Activated CD8-positive, alpha-beta T cell treated with anti-CD3 and anti-CD28 coated beads for 36 hours (primary cell): ENCODE results near the gene MTA2. TPM values are rescaled to one million over a fixed set of nuclear protein-coding genes. Genes with fewer than 3 reads are reported as not detected.

Experiments
- ATAC-seq: fragments of 200-7000 bp; cut with Tn5 transposase; one replicate; pipeline ENCODE4 v1.10.0; 2021; ENCODE audit warnings: mild to moderate bottlenecking, moderate library complexity
- CTCF ChIA-PET: fragments of 350-600 bp; sonication (Branson Sonifier 250); formaldehyde crosslinking; loops from one replicate; lab custom pipeline; 2021; ENCODE audit warnings: antibody characterized with exemption; lab: Charles Lee
- POLR2A ChIA-PET: fragments of 350-600 bp; sonication (Branson Sonifier 250); formaldehyde crosslinking; loops from one replicate; lab custom pipeline; 2021; ENCODE audit warnings: antibody characterized with exemption; lab: Charles Lee
- DNase-seq: peaks from one replicate; pipeline ENCODE4 v3.0.0-alpha.2; 2020
- H3K27ac Mint-ChIP-seq: one replicate; pipeline ENCODE4 v1.8.0; 2021; ENCODE audit warnings: mild to moderate bottlenecking, mixed read lengths
- H3K27me3 Mint-ChIP-seq: one replicate; pipeline ENCODE4 v1.8.0; 2021; ENCODE audit warnings: mixed read lengths
- H3K36me3 Mint-ChIP-seq: one replicate; pipeline ENCODE4 v1.8.0; 2021; ENCODE audit warnings: low read depth, mixed read lengths
- H3K4me1 Mint-ChIP-seq: one replicate; pipeline ENCODE4 v1.8.0; 2021; ENCODE audit warnings: low read depth, mixed read lengths
- H3K4me3 Mint-ChIP-seq: one replicate; pipeline ENCODE4 v1.8.0; 2021; ENCODE audit warnings: mild to moderate bottlenecking, moderate library complexity, mixed read lengths
- H3K9me3 Mint-ChIP-seq: one replicate; pipeline ENCODE4 v1.8.0; 2021; ENCODE audit warnings: mixed read lengths
- intact Hi-C: fragments of 100-400 bp; cut with micrococcal nuclease; formaldehyde crosslinking; loops from one replicate; pipeline ENCODE4 v1.10.0; 2022
- total RNA-seq, 2 experiments: library from RNA; stranded (reverse); gene quantifications; one replicate each; pipeline ENCODE4 v1.2.3, GENCODE V29; 2021
- TF ChIP-seq, protein P1 (sequence below): fragments of 200-600 bp; IDR thresholded peaks from one replicate; pipeline ENCODE4 v1.8.0; 2022; ENCODE audit warnings: antibody characterized with exemption, mild to moderate bottlenecking

Gene MTA2
- total RNA-seq, 2 experiments from 2014 or later = 159 to 164 TPM

GRCh38 chr11:62613291-62613778 lies 11.7 kb upstream of the MTA2 start:
- DNase-seq = peak; percentile 35
- TF ChIP-seq, protein P1, sequence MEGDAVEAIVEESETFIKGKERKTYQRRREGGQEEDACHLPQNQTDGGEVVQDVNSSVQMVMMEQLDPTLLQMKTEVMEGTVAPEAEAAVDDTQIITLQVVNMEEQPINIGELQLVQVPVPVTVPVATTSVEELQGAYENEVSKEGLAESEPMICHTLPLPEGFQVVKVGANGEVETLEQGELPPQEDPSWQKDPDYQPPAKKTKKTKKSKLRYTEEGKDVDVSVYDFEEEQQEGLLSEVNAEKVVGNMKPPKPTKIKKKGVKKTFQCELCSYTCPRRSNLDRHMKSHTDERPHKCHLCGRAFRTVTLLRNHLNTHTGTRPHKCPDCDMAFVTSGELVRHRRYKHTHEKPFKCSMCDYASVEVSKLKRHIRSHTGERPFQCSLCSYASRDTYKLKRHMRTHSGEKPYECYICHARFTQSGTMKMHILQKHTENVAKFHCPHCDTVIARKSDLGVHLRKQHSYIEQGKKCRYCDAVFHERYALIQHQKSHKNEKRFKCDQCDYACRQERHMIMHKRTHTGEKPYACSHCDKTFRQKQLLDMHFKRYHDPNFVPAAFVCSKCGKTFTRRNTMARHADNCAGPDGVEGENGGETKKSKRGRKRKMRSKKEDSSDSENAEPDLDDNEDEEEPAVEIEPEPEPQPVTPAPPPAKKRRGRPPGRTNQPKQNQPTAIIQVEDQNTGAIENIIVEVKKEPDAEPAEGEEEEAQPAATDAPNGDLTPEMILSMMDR = no peak
- intact Hi-C loops = loop anchor here (5.0 kb wide), 1 partner anchor 34 kb away; the partner anchor contains the start of gene GANAB
- no peaks in the 10 kb centered on the region for H3K27me3 Mint-ChIP-seq
- ChIA-PET CTCF (interaction anchor here (1.1 to 3.8 kb wide), 5 partner anchors 9 to 94 kb away, joined by 3 to 26 read pairs (median 20); partner anchors contain the start of genes B3GAT3, BSCL2, GNG3 and MTA2), POLR2A (interaction anchor here (1.0 to 6.9 kb wide), 8 partner anchors 9 to 242 kb away, joined by 3 to 87 read pairs (median 20); partner anchors contain the start of genes B3GAT3, C11orf98, CSKMT and INTS5)
- H3K4me3 Mint-ChIP-seq = no peak overlapping the region
- peaks cover 46% of the 10 kb centered on the region for H3K4me1 Mint-ChIP-seq
- H3K9me3 Mint-ChIP-seq = no peaks in the 10 kb centered on the region
- peak overlapping the region; percentile 72 for H3K27ac Mint-ChIP-seq
- ATAC-seq = no peak
- peaks cover 47% of the 10 kb centered on the region for H3K36me3 Mint-ChIP-seq

DNA sequence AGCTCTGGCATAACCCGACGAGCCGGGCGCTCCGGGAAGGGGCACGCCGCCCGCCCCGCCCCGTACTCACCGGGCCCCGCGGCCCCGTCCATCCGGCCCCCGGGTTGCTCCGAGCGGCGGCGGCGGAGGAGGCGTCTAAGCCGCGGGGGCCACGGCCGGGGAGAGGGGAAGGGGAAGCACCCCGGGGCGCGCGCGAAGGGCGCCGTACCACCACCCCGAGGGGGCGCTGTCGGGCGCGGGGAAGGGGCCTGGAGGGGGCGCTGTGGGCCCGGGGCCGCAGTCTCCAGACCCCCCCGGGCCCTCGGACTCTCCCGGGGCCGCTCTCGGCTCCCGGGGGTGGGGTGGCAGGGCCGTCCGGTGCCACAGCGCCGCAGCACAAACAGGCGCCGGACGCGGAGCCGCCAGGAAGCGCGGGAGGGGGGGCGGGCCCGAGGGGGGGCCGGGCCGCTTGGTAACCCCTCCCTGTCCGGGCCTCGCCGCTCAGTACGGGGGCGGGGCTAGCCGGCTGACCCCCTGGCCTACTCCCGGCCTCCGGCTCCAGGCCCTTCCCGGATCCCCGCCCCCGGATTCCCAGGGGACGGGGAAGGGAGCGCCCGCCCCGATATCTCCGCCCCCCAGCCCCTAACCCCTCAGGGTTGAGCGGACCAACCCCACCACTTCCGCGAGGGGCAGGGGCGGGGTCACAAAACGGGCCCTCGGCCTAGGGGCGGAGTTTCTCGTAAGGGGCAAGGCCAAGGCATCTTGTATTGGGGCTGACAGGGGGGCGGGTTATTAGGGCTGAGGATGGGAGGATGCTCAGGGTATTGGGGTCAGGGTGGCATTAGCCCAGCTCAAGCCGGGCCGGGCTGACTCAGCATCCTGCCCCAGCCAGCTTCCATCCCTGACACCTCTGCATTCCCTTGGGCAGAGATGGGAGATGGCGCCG lies 11.0 kb upstream of the MTA2 start, which contains the start of the genes EML3 and ROM1:
TSS of gene EML3 (minus strand) at position 410 of the 925 bp plus-strand sequence. CDS start at position 92, 318 bp downstream.
TSS of gene ROM1 (plus strand) at position 892 of the 925 bp plus-strand sequence. CDS start at position 917, 25 bp downstream.
- POLR2A ChIA-PET = interaction anchor here (0.9 to 6.9 kb wide), 21 partner anchors 10 to 245 kb away, joined by 3 to 87 read pairs (median 6); partner anchors contain the start of genes B3GAT3, BSCL2, C11orf98 and CSKMT
- Mint-ChIP-seq H3K4me1 (peaks cover 52% of the 10 kb centered on the region), H3K27ac (peak within 1 kb of the TSS; percentile 97), H3K36me3 (peaks cover 52% of the 10 kb centered on the region), H3K9me3 (no peaks in the 10 kb centered on the region), H3K4me3 (peak within 1 kb of the TSS; percentile 96), H3K27me3 (no peaks in the 10 kb centered on the region)
- intact Hi-C loops = loop anchor here (5.0 kb wide), 1 partner anchor 35 kb away; the partner anchor contains the start of gene GANAB
- CTCF ChIA-PET = interaction anchor here (0.9 to 3.8 kb wide), 18 partner anchors 10 to 111 kb away, joined by 3 to 26 read pairs (median 4); partner anchors contain the start of genes B3GAT3, BSCL2, C11orf98 and CSKMT
- ATAC-seq (peak; percentile 80), DNase-seq (peak; percentile 92)
- TF ChIP-seq, protein P1 = peak; percentile 99

DNA sequence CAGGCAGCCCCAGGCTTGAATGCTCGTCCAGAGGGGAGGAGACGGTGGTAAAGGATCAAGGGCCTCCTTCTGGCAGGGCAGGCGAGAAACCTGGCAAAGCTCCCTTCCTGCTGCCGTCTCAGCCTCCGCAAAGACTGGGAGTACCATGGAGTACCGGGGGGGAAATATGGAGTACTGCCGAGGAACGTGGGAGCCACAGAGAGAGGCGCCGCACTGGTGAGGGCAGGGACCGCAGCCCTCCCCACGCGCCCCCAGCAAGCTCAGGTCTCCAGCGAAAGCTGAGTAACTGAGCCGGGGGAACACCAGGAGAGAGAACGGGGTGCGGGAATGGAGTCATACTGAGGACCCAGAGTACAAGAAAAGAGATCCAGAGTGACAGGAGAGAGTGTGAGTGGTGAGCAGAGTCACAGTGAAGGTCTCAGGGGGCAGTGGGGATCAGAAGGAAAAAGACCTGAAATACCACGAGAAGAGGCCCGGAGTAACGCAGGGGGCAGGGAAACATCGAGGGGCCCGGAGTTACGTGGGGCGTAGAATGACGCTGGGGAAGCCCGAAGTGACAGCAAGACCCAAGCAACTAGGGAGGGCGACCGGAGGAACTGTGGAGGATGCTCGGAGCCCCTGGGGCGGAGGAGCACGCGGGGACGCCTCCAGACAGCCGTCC lies 10.2 kb upstream of the MTA2 start:
- POLR2A ChIA-PET = interaction anchor here (0.8 to 6.9 kb wide), 20 partner anchors 9 to 246 kb away, joined by 3 to 87 read pairs (median 6); partner anchors contain the start of genes B3GAT3, BSCL2, C11orf98 and CSKMT
- Mint-ChIP-seq H3K4me1 (peaks cover 55% of the 10 kb centered on the region), H3K9me3 (no peaks in the 10 kb centered on the region), H3K36me3 (peaks cover 50% of the 10 kb centered on the region), H3K27me3 (no peaks in the 10 kb centered on the region), H3K27ac (peak overlapping the region; percentile 97), H3K4me3 (peak overlapping the region; percentile 96)
- DNase-seq = peak; percentile 79
- ATAC-seq = peak; percentile 47
- CTCF ChIA-PET = interaction anchor here (0.9 to 3.8 kb wide), 17 partner anchors 8 to 111 kb away, joined by 3 to 26 read pairs (median 5); partner anchors contain the start of genes B3GAT3, C11orf98, CSKMT and MTA2
- intact Hi-C loops = loop anchor here (5.0 kb wide), 1 partner anchor 35 kb away; the partner anchor contains the start of gene GANAB
- TF ChIP-seq, protein P1 = no peak
